NCI-H187 treated with DMSO at 0.1 percent for 48 hours (cell line): ENCODE measurements around the gene IGF2BP3.

Source experiments
- DNase-seq: peaks from one replicate; lab custom pipeline; 2025; lab: John Stamatoyannopoulos, UW

IGF2BP3 gene

GRCh38 chr7:23472046-23472445 is 1.8 kb upstream of the IGF2BP3 start:
- no peak for DNase-seq

DNA sequence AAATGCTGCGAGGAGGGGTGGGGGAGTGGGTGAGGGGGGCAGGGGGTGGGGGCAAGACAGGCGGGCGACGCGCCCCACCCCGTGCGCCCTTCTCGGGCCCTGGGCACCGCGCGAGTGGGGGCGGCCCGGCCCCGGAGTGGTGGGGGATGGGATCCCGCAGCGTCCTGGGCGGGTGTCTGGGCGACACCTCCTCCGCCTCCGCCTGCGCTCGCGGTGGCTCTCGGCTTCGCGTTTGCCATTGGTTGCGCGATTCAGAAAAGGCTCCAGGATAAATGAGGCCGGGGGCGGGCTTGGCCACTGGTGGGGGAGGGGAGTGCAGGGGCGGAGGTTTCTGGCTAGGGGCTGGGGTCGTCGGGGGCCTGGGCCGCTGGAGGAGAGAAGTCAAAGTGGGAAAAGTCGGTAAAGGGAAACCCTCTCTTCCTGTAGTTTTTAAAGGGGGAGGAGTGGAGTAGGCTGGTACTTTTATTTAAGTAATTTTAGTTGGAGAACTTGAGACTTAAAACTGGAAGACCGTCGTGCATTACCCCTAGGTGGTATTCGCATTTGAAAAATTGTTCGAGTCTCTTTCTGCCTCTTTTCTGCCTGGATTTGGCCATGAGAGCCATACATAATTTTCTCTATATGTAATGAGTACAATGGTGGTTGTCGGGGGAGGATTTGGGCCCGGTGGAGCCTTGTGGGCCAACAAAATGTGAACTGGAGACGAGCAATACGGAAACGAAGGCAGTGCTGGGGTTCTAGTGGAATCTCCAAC is 992 bp upstream of the IGF2BP3 start:
- no peak for DNase-seq

DNA sequence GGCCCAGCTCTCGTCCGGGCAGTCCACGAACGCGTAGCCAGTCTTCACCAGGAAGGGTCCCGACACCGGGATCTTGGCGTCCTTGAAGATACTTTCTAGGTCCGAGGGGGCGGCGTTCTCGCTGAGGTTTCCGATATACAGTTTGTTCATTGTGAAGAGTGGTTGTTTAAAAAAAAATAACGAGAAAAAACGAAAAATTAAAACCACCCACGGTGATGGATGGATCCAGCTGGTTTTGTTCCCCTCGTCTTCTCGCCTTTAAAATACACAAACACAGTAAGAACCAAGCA is 385 bp downstream of the IGF2BP3 start:
- no peak for DNase-seq

GRCh38 chr7:23469150-23469960 is 936 bp downstream of the IGF2BP3 start:
- DNase-seq = no peak

- DNase-seq = no peak
Observed at GRCh38 chr7:23468526-23469149, 1.7 kb downstream of the IGF2BP3 start.

DNA sequence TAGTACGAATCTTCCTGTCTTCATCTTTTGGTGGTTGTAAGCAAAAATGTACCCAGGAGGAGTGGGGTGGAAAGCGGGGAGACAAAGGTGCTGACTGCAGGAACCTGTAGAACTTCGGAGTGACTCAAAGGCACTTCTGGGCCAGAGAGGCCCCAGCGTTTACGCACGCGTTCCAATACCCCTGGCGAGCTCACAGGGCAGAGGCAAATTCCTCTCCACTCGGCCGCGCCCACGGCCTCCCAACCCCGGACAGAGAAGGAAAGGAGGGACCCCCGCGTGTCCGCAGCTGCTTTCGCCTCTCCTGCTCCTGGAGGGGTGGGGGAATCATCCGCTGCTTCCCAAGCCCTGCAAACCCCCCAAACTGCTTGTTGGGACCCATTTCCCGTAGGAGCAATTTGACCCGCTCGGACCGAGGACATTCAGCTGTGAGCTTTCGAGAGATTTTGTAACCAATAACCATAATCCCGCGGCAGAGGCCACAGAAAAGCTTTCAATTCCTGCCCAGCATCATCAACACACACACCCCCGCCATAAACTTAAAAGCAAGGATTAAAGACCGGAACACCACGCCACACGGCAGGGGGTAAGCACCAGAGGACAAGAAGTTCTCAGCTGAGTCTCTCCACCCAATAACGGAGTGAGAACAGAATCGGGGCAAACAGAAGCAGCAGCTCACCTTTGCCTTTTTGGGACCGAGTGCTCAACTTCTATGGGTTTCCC is 2.3 kb downstream of the IGF2BP3 start:
- no peak for DNase-seq

- DNase-seq = no peak
Observed at GRCh38 chr7:23467291-23467805, 2.9 kb downstream of the IGF2BP3 start.

- DNase-seq = no peak
Observed at GRCh38 chr7:23462846-23463245, 7.4 kb downstream of the IGF2BP3 start.

GRCh38 chr7:23458044-23458443 is 12.2 kb downstream of the IGF2BP3 start:
- DNase-seq = no peak

GRCh38 chr7:23456093-23456492 is 14.2 kb downstream of the IGF2BP3 start:
- no peak for DNase-seq

GRCh38 chr7:23454881-23455526 is 15.3 kb downstream of the IGF2BP3 start:
- no peak for DNase-seq

DNA sequence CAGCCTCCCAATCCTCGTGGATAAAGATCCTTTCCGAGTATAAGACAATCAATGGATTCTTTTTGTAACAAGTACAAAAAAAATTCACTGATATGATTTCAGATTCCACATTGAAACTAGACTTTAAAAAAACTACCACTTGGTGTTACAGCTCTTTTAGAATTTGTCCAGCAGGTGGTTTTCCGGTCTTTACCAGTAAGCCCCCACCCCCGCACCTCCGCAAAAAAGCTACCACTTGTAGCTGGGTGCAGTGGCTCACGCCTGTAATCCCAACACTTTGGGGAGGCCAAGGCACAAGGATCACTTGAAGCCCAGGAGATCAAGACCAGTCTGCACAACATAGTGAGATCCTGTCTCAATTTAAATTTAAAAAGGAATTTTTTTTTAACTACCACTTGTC is 19.8 kb downstream of the IGF2BP3 start:
- no peak for DNase-seq

- DNase-seq = no peak
Observed at GRCh38 chr7:23449941-23450340, 20.4 kb downstream of the IGF2BP3 start.

DNA sequence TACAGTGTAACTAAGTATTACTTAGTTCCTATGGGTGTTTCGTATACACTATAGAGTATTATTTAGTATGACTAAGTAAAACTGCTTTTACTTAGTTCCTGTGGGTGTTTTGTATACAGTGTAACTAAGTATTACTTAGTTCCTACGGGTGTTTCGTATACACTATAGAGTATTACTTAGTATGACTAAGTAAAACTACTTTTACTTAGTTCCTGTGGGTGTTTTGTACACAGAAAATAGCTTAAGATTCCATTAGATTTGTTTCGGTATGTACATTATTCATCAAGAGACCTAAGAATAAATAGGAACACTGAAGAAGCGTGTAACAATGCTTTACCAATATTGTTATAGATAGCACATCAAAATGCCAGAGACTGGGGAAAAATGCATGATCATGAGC is 25.0 kb downstream of the IGF2BP3 start:
- no peak for DNase-seq

GRCh38 chr7:23443974-23444373 is 26.3 kb downstream of the IGF2BP3 start:
- no peak for DNase-seq

DNA sequence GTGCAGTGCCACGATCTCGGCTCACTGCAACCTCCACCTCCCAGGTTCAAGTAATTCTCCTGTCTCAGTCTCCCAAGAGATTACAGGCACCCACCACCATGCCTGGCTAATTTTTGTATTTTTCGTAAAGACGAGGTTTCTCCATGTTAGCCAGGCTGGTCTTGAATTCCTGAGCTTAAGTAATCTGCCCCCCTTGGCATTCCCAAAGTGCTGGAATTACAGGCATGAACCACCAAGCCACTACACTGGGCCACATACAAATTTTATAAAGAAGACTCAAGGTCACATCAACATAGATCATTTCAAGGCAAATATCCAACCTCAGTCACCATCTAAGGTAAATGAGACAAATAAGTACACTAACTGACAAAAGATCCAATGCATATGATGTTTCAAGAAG is 32.1 kb downstream of the IGF2BP3 start:
- no peak for DNase-seq

GRCh38 chr7:23434147-23434917 is 36.0 kb downstream of the IGF2BP3 start:
- no peak for DNase-seq

DNA sequence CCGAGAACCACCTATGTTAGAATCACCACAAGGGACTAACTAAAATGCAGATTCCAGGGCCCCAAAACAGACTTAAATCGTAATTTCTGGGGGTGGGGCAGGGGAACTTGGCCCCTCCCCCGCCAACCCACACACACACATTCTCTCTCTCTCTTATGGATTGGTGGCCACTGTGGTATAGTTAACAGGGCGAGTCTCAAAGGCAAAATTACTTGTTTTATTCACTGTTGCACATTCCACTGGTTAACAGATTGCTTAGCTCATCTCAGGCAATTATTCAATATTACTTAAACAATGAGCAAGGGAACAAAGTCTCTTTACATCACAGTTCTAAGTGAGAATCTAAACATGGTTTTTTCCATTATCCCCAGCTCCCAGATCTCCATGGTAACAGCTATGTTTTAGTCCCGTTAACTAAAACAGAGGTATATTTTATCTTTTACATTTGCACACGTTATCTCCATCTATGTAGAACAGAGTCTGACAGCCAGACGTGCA is 38.5 kb downstream of the IGF2BP3 start:
- DNase-seq = no peak

GRCh38 chr7:23430893-23431259 is 39.4 kb downstream of the IGF2BP3 start:
- DNase-seq = no peak

- no peak for DNase-seq
Observed at GRCh38 chr7:23426876-23427275, 43.4 kb downstream of the IGF2BP3 start.

DNA sequence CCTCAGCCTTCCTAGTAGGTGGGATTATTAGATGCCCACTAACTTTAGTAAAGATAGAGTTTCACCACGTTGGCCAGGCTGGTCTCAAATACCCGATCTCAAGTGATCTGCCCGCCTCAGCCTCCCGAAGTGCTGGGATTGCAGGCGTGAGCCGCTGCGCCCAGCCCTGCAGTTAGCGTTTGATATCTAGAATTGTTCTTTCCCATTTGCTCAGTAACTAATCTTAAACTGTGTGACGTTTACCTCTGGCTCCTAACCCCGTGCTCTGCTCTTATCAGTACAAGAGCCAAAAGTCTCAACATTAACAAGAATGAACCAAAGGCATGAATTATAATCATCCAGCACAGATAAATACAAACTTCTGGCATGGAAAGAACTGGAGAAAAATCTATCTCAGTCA is 47.4 kb downstream of the IGF2BP3 start:
- DNase-seq = no peak
